Measurements from ENCODE around the gene CLEC2D. TPM values are rescaled to one million over a fixed set of nuclear protein-coding genes. Genes with fewer than 3 reads are reported as not detected.
"Not testable (repeated sequence)": the region's sequence is repeated elsewhere in the genome, so short reads cannot be mapped to it uniquely, and the experiment has no call there.

CLEC2D gene
- total and polyA plus RNA-seq, 9 donors: 2.4 to 16.1 (median 10.8) TPM

DNA sequence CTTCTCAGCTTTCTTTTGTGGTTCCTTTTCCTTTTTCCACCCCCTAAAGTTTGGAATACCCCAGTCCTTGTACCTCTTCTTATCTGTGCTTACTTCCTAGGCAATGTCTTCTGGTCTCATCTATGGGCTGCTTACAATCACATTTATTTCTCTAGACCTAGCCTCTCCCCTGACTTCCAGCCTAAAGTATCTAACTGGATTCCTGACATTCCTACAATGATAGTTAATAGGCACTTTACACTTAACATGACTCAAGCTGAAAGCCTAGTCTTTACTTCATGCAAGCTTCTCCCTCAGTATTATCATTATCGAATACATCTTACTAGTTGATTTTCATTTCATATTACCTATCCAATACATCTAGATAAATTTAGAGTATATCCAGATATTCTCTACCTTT is 42.2 kb downstream of the CLEC2D start:
- intact Hi-C loops (cut with DNase I): no loop called here
- Histone ChIP-seq H3K4me1 (ENCODE audit: insufficient read depth) (no peaks in the 10 kb centered on the region), H3K4me3 (no peak overlapping the region), H3K27ac (no peak overlapping the region), H3K36me3 (no peaks in the 10 kb centered on the region), H3K27me3 (no peaks in the 10 kb centered on the region), H3K9me3 (no peaks in the 10 kb centered on the region)
- no peak for TF ChIP-seq POLR2A (IDR thresholded peaks at IDR 0.05)
- TF ChIP-seq, protein P1, sequence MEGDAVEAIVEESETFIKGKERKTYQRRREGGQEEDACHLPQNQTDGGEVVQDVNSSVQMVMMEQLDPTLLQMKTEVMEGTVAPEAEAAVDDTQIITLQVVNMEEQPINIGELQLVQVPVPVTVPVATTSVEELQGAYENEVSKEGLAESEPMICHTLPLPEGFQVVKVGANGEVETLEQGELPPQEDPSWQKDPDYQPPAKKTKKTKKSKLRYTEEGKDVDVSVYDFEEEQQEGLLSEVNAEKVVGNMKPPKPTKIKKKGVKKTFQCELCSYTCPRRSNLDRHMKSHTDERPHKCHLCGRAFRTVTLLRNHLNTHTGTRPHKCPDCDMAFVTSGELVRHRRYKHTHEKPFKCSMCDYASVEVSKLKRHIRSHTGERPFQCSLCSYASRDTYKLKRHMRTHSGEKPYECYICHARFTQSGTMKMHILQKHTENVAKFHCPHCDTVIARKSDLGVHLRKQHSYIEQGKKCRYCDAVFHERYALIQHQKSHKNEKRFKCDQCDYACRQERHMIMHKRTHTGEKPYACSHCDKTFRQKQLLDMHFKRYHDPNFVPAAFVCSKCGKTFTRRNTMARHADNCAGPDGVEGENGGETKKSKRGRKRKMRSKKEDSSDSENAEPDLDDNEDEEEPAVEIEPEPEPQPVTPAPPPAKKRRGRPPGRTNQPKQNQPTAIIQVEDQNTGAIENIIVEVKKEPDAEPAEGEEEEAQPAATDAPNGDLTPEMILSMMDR (IDR thresholded peaks at IDR 0.05): no peak
- TF ChIP-seq EP300 (IDR thresholded peaks at IDR 0.05): no peak
- no peak for DNase-seq
- WGBS, 3 donors: 71 to 89% (median 82%) methylated on average over 1 of the region's 1 CpG

GRCh38 chr12:9713032-9713558 is 43.6 kb downstream of the CLEC2D start:
- H3K27me3 ChIP-seq; H3K4me1 ChIP-seq (ENCODE audit: insufficient read depth); H3K27ac ChIP-seq; intact Hi-C loops (cut with DNase I); H3K9me3 ChIP-seq; H3K4me3 ChIP-seq; H3K36me3 ChIP-seq; DNase-seq: not testable (repeated sequence)
- 78 to 88% (median 78%) methylated on average over 6 of the region's 6 CpGs for WGBS, 3 donors

DNA sequence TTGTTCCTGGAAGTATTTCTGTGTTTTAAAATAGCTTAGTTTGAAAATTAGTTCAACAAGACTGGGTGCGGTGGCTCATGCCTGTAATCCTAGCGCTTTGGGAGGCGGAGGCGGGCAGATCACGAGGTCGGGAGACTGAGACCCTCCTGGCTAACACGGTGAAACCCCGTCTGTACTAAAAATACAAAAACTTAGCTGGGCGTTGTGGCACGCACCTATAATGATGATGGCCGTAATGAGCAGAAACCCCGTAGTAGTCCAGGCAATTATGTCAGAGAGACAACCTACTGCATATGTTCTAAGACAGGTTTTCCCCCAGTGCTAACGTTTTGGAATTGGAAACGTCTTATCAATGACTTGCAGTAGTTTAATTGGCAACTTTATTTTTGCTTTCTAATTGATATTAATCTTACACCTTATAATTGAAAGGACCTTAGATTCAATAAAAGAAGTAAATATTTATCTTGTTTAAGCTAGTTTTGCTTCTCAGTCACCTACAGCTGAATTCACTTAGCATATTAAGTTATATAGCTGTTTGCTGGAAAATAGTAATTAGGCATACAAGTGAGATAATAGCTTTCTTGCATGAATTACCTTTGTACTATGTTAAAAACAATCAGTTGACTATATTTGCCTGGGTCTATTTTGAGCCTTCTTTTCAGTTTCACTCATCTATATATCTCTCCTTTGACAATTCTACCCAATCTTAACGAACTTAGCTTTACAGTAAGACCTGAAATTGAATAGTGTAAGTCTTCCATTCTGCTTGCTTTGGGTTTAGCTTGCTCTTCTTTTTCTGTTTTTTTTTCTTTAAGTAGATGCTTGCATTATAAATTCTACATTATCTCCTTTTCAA is 47.8 kb downstream of the CLEC2D start:
- no peaks in the 10 kb centered on the region for H3K4me1 ChIP-seq (ENCODE audit: insufficient read depth)
- no peaks in the 10 kb centered on the region for H3K9me3 ChIP-seq
- TF ChIP-seq EP300 (IDR thresholded peaks at IDR 0.05) (no peak), POLR2A (IDR thresholded peaks at IDR 0.05) (no peak)
- TF ChIP-seq, protein P1 (IDR thresholded peaks at IDR 0.05): no peak
- H3K27ac ChIP-seq: no peak overlapping the region
- intact Hi-C loops (cut with DNase I): no loop called here
- WGBS, 3 donors: 79 to 85% (median 83%) methylated on average over 15 of the region's 15 CpGs
- no peaks in the 10 kb centered on the region for H3K36me3 ChIP-seq
- no peak for DNase-seq
- H3K4me3 ChIP-seq: no peak overlapping the region
- H3K27me3 ChIP-seq: no peaks in the 10 kb centered on the region

DNA sequence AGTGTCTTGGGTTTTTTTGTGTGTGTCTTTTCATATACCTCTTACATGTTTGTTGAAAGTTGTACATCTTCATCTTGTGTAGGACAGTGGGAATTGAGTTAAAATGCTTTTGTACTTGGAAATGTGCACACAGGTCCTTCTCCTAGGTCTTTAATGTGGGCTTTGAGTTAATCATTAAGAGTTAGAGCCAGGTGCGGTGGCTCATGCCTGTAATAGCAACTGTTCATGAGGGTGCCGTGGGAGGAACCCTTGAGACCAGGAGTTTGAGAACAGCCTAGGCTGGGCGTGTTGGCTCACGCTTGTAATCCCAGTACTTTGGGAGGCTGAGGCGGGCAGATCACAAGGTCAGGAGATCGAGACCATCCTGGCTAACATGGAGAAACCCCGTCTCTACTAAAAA is 49.5 kb downstream of the CLEC2D start:
- no peaks in the 10 kb centered on the region for H3K4me1 ChIP-seq (ENCODE audit: insufficient read depth)
- no peaks in the 10 kb centered on the region for H3K36me3 ChIP-seq
- H3K4me3 ChIP-seq: no peak overlapping the region
- 88 to 94% (median 93%) methylated on average over 7 of the region's 7 CpGs for WGBS, 3 donors
- TF ChIP-seq EP300 (IDR thresholded peaks at IDR 0.05) (no peak), POLR2A (IDR thresholded peaks at IDR 0.05) (no peak)
- TF ChIP-seq, protein P1 (IDR thresholded peaks at IDR 0.05): no peak
- no peak for DNase-seq
- H3K27ac ChIP-seq: no peak overlapping the region
- H3K27me3 ChIP-seq: no peaks in the 10 kb centered on the region
- no peaks in the 10 kb centered on the region for H3K9me3 ChIP-seq
- intact Hi-C loops (cut with DNase I): no loop called here

GRCh38 chr12:9719790-9720189 is 50.3 kb downstream of the CLEC2D start:
- no peak overlapping the region for H3K27ac ChIP-seq
- H3K9me3 ChIP-seq: no peaks in the 10 kb centered on the region
- DNase-seq: no peak
- no peaks in the 10 kb centered on the region for H3K4me1 ChIP-seq (ENCODE audit: insufficient read depth)
- intact Hi-C loops (cut with DNase I): no loop called here
- WGBS, 3 donors: 37 to 76% (median 67%) methylated on average over 1 of the region's 1 CpG
- no peaks in the 10 kb centered on the region for H3K27me3 ChIP-seq
- no peaks in the 10 kb centered on the region for H3K36me3 ChIP-seq
- TF ChIP-seq POLR2A (IDR thresholded peaks at IDR 0.05) (no peak), EP300 (IDR thresholded peaks at IDR 0.05) (no peak)
- TF ChIP-seq, protein P1 (IDR thresholded peaks at IDR 0.05): no peak
- H3K4me3 ChIP-seq: no peak overlapping the region

All from ovary (tissue), 9 donors.